ENCODE data around the gene GFOD1. TPM values are rescaled to one million over a fixed set of nuclear protein-coding genes. Genes with fewer than 3 reads are reported as not detected.

The GFOD1 gene
- total and polyA plus RNA-seq, 2 of the 4 experiments (the other 2 are of a cell fraction) = 1.8 to 3.4 TPM

DNA sequence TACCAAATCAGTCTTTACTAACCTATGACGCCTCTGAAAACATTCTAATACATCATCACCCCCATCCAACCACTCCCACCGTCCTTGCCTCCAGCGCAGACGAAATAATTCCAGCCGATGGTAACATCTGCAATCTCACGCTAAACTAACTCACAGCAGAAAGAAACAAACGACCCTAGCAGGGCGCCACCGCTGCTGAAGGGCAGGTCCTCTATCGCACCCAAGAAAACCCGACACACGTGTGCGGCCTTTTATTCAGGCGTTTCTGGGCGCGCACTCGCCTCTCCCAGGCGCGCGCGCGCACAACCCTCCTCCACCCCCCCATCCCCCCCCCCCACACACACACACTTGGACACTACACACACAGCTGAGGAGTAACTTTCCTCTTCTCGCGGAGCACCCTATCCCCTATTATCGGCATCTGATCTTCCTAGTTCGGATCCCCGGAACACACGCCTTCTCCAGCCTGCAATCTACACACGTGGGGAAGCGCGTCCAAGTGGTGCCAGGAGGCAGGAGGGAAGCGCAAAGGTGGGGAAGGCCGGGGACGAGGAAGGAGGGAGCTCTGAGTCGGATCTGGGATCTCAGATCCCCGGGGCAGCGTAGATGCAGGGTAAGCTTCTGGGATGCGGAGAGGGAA, 1.4 kb downstream of the GFOD1 start:
- no TSS peak for BruUV-seq (replicated peaks)
- H3K4me2 ChIP-seq (ENCODE audit: low read depth, low read length) = peak overlapping the region; percentile 93
- peak overlapping the region; percentile 49; the same call in 1 of the 2 replicates for H3K4ac ChIP-seq (ENCODE audit: low read depth, low read length)
- peak overlapping the region; percentile 62 for H3K9ac ChIP-seq (ENCODE audit: low read depth, low read length)
- H3K56ac ChIP-seq (ENCODE audit: extremely low read depth, insufficient read depth, low read length) = peak overlapping the region; percentile 41; the same call in 1 of the 2 replicates
- no peak overlapping the region for H4K91ac ChIP-seq (ENCODE audit: insufficient read depth, low read depth, low read length)
- peaks cover 6% of the 10 kb centered on the region for H3K9me1 ChIP-seq (ENCODE audit: insufficient read depth, low read length)
- H3K18ac ChIP-seq (ENCODE audit: low read depth, low read length) = 0 out of 2 replicates have a peak overlapping the region, but pooled peaks have one; percentile 24
- H2AK5ac ChIP-seq (ENCODE audit: low read depth, low read length) = no peak overlapping the region
- peak overlapping the region; percentile 61 for H2AK9ac ChIP-seq (replicated peaks; ENCODE audit: low read depth, low read length, poor library complexity)
- peaks cover 5% of the 10 kb centered on the region; the same call in 1 of the 2 replicates for H3K4me1 ChIP-seq (ENCODE audit: control insufficient read depth, insufficient read depth, low read length)
- DNase-seq (peak; percentile 30), ATAC-seq (ENCODE audit: low read depth) (0 out of 2 replicates have a peak, but pooled peaks have one; percentile 1)
- in situ Hi-C loops (cut with MboI; ENCODE audit: low sequenced_read_pairs) (no loop called here), dilution Hi-C loops (cut with HindIII; ENCODE audit: low sequenced_read_pairs, unreplicated experiment) (no loop called here), intact Hi-C loops (cut with micrococcal nuclease) (loop anchor here (1.0 to 2.0 kb wide), 5 partner anchors 53 to 150 kb away; partner anchors contain the start of genes NOL7 and SIRT5)
- peaks cover 6 to 44% of the 10 kb centered on the region in 2 experiments for H3K79me1 ChIP-seq (ENCODE audit: low read depth in 1 of 2, low read length in 2 of 2)
- H3K36me3 ChIP-seq (ENCODE audit: control insufficient read depth, insufficient read depth, low read length) = no peaks in the 10 kb centered on the region
- no peak overlapping the region for H2BK15ac ChIP-seq (ENCODE audit: low read depth, low read length)
- H3K27ac ChIP-seq (ENCODE audit: insufficient read depth, low read length) = peak overlapping the region; percentile 22
- H2BK20ac ChIP-seq (ENCODE audit: low read depth, low read length) = no peak overlapping the region
- H2AFZ ChIP-seq (replicated peaks; ENCODE audit: low read length, poor library complexity) = peak overlapping the region; percentile 94
- TF ChIP-seq RFX5 (IDR thresholded peaks at IDR 0.05; ENCODE audit: low read depth, low read length) = no peak
- no peak for TF ChIP-seq RCOR1 (IDR thresholded peaks at IDR 0.05; ENCODE audit: insufficient replicate concordance, low read length)
- peak; percentile 9; the same call in 1 of the 2 replicates for TF ChIP-seq MAZ (IDR thresholded peaks at IDR 0.05; ENCODE audit: borderline replicate concordance, low read depth, low read length)
- no peak for TF ChIP-seq NFE2L2 (IDR thresholded peaks at IDR 0.05; ENCODE audit: low read depth, low read length)
- TF ChIP-seq RAD21 (IDR thresholded peaks at IDR 0.05; ENCODE audit: low read length) = no peak
- TF ChIP-seq, protein P1, sequence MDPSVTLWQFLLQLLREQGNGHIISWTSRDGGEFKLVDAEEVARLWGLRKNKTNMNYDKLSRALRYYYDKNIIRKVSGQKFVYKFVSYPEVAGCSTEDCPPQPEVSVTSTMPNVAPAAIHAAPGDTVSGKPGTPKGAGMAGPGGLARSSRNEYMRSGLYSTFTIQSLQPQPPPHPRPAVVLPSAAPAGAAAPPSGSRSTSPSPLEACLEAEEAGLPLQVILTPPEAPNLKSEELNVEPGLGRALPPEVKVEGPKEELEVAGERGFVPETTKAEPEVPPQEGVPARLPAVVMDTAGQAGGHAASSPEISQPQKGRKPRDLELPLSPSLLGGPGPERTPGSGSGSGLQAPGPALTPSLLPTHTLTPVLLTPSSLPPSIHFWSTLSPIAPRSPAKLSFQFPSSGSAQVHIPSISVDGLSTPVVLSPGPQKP (IDR thresholded peaks at IDR 0.05; ENCODE audit: borderline replicate concordance, low read depth, low read length) = no peak
- TF ChIP-seq MXI1 (IDR thresholded peaks at IDR 0.05; ENCODE audit: borderline replicate concordance, low read depth, low read length) = peak; percentile 67
- H4K5ac ChIP-seq (ENCODE audit: low read depth, low read length) = no peak overlapping the region
- no peak overlapping the region for H2BK5ac ChIP-seq (ENCODE audit: low read depth, low read length, poor library complexity, severe bottlenecking)
- peak overlapping the region; percentile 17; the same call in 1 of the 2 replicates for H3K14ac ChIP-seq (replicated peaks; ENCODE audit: low read depth, low read length)
- ChIA-PET CTCF (interaction anchor here (1.1 to 1.3 kb wide), 2 partner anchors 54 to 90 kb away, joined by 3 read pairs; no protein-coding TSS in a partner anchor), POLR2A (ENCODE audit: unreplicated experiment) (no interaction called here)
- no peaks in the 10 kb centered on the region for H3K9me3 ChIP-seq (ENCODE audit: control insufficient read depth, insufficient read depth, low read length)
- peak overlapping the region; percentile 40 for H3K23ac ChIP-seq (ENCODE audit: low read depth, low read length)
- no peaks in the 10 kb centered on the region; the same call in 1 of the 2 replicates for H4K20me1 ChIP-seq (ENCODE audit: insufficient read depth, low read length)
- peak overlapping the region; percentile 16 to 41; a peak in 2 of 4 replicates for H4K8ac ChIP-seq (ENCODE audit: low read depth in 2 of 2, low read length in 2 of 2)
- H2BK120ac ChIP-seq (ENCODE audit: low read depth, low read length) = no peak overlapping the region
- WGBS, 2 experiments (ENCODE audit: extremely low coverage in 2 of 2, insufficient read length in 1 of 2) = 0% methylated on average over 5 of the region's 38 CpGs; no CpG with 5 or more reads in 1 of the 2 experiments
- peak overlapping the region; percentile 70 for H3K4me3 ChIP-seq (ENCODE audit: insufficient read depth, low read depth, low read length)
- no peaks in the 10 kb centered on the region for H3K27me3 ChIP-seq (ENCODE audit: control insufficient read depth, insufficient read depth, low read length)
